ENCODE data around the gene THAP4.

THAP4 gene

GRCh38 chr2:241615041-241615440 is 21.9 kb downstream of the THAP4 start:
- Histone ChIP-seq H3K36me3 (ENCODE audit: control insufficient read depth, insufficient read depth, low read length) (peaks cover 5% of the 10 kb centered on the region), H3K4me3 (replicated peaks; ENCODE audit: low read depth, low read length) (no peak overlapping the region), H3K27me3 (replicated peaks; ENCODE audit: control insufficient read depth, insufficient read depth, low read length) (no peaks in the 10 kb centered on the region)
- no peak for DNase-seq (ENCODE audit: extremely low read depth, insufficient read length)
- TF ChIP-seq, protein P1, sequence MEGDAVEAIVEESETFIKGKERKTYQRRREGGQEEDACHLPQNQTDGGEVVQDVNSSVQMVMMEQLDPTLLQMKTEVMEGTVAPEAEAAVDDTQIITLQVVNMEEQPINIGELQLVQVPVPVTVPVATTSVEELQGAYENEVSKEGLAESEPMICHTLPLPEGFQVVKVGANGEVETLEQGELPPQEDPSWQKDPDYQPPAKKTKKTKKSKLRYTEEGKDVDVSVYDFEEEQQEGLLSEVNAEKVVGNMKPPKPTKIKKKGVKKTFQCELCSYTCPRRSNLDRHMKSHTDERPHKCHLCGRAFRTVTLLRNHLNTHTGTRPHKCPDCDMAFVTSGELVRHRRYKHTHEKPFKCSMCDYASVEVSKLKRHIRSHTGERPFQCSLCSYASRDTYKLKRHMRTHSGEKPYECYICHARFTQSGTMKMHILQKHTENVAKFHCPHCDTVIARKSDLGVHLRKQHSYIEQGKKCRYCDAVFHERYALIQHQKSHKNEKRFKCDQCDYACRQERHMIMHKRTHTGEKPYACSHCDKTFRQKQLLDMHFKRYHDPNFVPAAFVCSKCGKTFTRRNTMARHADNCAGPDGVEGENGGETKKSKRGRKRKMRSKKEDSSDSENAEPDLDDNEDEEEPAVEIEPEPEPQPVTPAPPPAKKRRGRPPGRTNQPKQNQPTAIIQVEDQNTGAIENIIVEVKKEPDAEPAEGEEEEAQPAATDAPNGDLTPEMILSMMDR (IDR thresholded peaks at IDR 0.05; ENCODE audit: insufficient read depth, low read length, poor library complexity, severe bottlenecking), result no peak

GRCh38 chr2:241613017-241613780 is 23.8 kb downstream of the THAP4 start:
- DNase-seq (ENCODE audit: extremely low read depth, insufficient read length), result no peak
- TF ChIP-seq, protein P1 (IDR thresholded peaks at IDR 0.05; ENCODE audit: insufficient read depth, low read length, poor library complexity, severe bottlenecking), result no peak

GRCh38 chr2:241612156-241613016 is 24.6 kb downstream of the THAP4 start:
- no peak for DNase-seq (ENCODE audit: extremely low read depth, insufficient read length)
- TF ChIP-seq, protein P1 (IDR thresholded peaks at IDR 0.05; ENCODE audit: insufficient read depth, low read length, poor library complexity, severe bottlenecking), result no peak
- no peaks in the 10 kb centered on the region for H3K27me3 ChIP-seq (replicated peaks; ENCODE audit: control insufficient read depth, insufficient read depth, low read length)
- H3K4me3 ChIP-seq (replicated peaks; ENCODE audit: low read depth, low read length), result no peak overlapping the region
- peaks cover 4% of the 10 kb centered on the region for H3K36me3 ChIP-seq (ENCODE audit: control insufficient read depth, insufficient read depth, low read length)

More at GRCh38 chr2:241613017-241613780, 23.8 kb downstream of the THAP4 start:
- Histone ChIP-seq H3K36me3 (ENCODE audit: control insufficient read depth, insufficient read depth, low read length) (peaks cover 2% of the 10 kb centered on the region), H3K27me3 (replicated peaks; ENCODE audit: control insufficient read depth, insufficient read depth, low read length) (no peaks in the 10 kb centered on the region), H3K4me3 (replicated peaks; ENCODE audit: low read depth, low read length) (no peak overlapping the region)

DNA sequence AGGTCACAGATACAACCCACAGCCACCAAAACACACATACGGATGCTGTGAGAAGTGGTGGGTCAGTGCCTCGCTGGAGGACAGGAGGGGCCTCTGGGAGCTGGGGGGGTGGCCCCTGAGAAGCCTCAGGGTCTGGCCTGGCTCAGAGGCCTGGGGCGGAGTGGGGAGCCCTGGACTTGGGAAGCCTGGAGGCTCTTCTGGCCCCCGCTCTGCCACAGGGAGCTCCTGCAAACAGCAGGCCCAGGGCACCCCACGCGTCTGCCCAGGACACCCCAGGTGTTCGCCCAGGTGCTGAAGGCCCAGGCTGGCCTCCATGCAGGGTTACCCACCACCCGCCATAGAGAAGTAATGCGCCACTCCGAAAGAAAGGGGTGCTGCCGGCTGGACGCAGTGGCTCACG is 25.9 kb downstream of the THAP4 start:
- H3K4me3 ChIP-seq (replicated peaks; ENCODE audit: low read depth, low read length), result no peak overlapping the region
- TF ChIP-seq, protein P1 (IDR thresholded peaks at IDR 0.05; ENCODE audit: insufficient read depth, low read length, poor library complexity, severe bottlenecking), result no peak
- peaks cover 11% of the 10 kb centered on the region for H3K36me3 ChIP-seq (ENCODE audit: control insufficient read depth, insufficient read depth, low read length)
- H3K27me3 ChIP-seq (replicated peaks; ENCODE audit: control insufficient read depth, insufficient read depth, low read length), result no peaks in the 10 kb centered on the region
- no peak for DNase-seq (ENCODE audit: extremely low read depth, insufficient read length)

DNA sequence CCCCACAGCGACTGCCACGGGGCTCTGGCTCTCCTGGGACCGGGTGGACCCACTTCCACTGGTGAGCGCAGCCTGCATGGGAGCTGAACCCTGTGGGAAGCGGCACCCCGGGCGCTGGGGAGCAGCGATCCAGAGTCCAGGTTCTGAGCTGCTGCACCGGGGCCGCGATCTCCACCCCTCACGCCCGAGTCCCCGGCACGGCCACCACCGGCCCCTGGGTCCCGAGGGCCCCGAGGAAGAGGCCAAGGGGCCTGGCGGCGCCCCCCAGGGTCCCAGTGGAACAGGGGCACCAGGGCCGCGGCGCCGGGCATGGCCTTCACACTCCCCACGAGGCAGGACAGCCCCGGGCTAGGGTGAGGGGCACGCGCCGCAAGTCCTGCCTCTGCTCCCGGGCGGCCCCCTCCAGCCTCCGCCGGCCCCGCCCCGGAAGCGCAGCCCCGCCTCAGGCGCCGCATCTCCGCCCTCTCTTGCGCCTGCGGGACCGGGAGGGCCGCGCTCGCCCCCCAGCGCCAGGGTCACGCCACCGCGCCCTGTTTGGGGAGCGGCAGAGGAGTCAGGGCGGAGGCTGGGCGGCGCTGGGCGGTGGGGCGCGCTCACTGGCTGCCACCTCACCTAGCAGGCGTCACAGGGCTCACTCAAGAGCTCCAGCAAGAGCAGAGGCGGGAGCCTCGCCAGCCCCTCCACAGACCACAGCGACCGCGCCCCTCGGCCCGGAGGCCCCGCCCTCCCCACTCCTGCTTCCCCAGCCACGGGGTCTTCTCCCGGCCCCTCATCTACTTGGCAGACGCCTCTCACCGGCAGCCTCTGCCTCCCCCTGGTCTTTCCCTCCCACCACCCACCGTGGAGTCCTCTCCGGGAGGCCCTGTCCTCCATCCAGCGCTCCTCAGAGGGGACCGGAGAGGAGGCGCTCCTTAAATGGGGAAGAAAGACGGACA is 26.8 kb downstream of the THAP4 start:
- Histone ChIP-seq H3K27me3 (replicated peaks; ENCODE audit: control insufficient read depth, insufficient read depth, low read length) (no peaks in the 10 kb centered on the region), H3K4me3 (replicated peaks; ENCODE audit: low read depth, low read length) (peak overlapping the region; percentile 58), H3K36me3 (ENCODE audit: control insufficient read depth, insufficient read depth, low read length) (peaks cover 12% of the 10 kb centered on the region)
- DNase-seq (ENCODE audit: extremely low read depth, insufficient read length), result peak; percentile 93
- TF ChIP-seq, protein P1 (IDR thresholded peaks at IDR 0.05; ENCODE audit: insufficient read depth, low read length, poor library complexity, severe bottlenecking), result peak; percentile 50

Measured in GM06990 (cell line).